SK-N-SH treated with all-trans-retinoic acid at 6 μM for 48 hours (cell line): ENCODE results near the gene PLSCR5.

Experiments used
- ATAC-seq: fragments of 200-7000 bp; cut with Tn5 transposase; 3 replicates; pipeline ENCODE4 v1.9.1; 2020; ENCODE audit warnings: mild to moderate bottlenecking, moderate library complexity
- BACH2 ChIP-seq: fragments of 250-450 bp; sonication (Bioruptor Pico); IDR thresholded peaks from 2 replicates; pipeline ENCODE4 v1.9.0; 2021; ENCODE audit warnings: mild to moderate bottlenecking, borderline replicate concordance
- CREB5 ChIP-seq: fragments of 250-450 bp; sonication (Bioruptor Pico); IDR thresholded peaks from 2 replicates; pipeline ENCODE4 v1.5.1; 2020; ENCODE audit warnings: low read depth, mild to moderate bottlenecking, moderate library complexity
- CSDC2 ChIP-seq: fragments of 250-450 bp; sonication (Bioruptor Pico); IDR thresholded peaks from 2 replicates; pipeline ENCODE4 v1.5.0; 2020; ENCODE audit warnings: mild to moderate bottlenecking, moderate library complexity
- CSRNP3 ChIP-seq: fragments of 250-450 bp; sonication (Bioruptor Pico); IDR thresholded peaks from 2 replicates; pipeline ENCODE4 v1.5.1; 2021; ENCODE audit warnings: mild to moderate bottlenecking, moderate library complexity
- POU6F1 ChIP-seq: fragments of 250-450 bp; sonication (Bioruptor Pico); IDR thresholded peaks from 2 replicates; pipeline ENCODE4 v1.8.0; 2021; ENCODE audit warnings: low read depth, mild to moderate bottlenecking, moderate library complexity, borderline replicate concordance
- PPARA ChIP-seq: fragments of 250-450 bp; sonication (Bioruptor Pico); IDR thresholded peaks from 2 replicates; pipeline ENCODE4 v1.5.0; 2020; ENCODE audit warnings: mild to moderate bottlenecking, borderline replicate concordance
- SNAI2 ChIP-seq: fragments of 250-450 bp; sonication (Bioruptor Pico); IDR thresholded peaks from 2 replicates; pipeline ENCODE4 v1.5.0; 2020; ENCODE audit warnings: mild to moderate bottlenecking, moderate library complexity
- TCF4 ChIP-seq: fragments of 250-450 bp; sonication (Bioruptor Pico); IDR thresholded peaks from 2 replicates; pipeline ENCODE4 v1.8.0; 2021; ENCODE audit warnings: mild to moderate bottlenecking, moderate library complexity, borderline replicate concordance
- TOX ChIP-seq: fragments of 250-450 bp; sonication (Bioruptor Pico); IDR thresholded peaks from 2 replicates; pipeline ENCODE4 v1.8.0; 2021; ENCODE audit warnings: mild to moderate bottlenecking, moderate library complexity, borderline replicate concordance
- TSHZ2 ChIP-seq: fragments of 250-450 bp; sonication (Bioruptor Pico); IDR thresholded peaks from 2 replicates; pipeline ENCODE4 v1.5.0; 2020; ENCODE audit warnings: mild to moderate bottlenecking, moderate library complexity
- ZFP3 ChIP-seq: fragments of 250-450 bp; sonication (Bioruptor Pico); IDR thresholded peaks from 2 replicates; pipeline ENCODE4 v1.5.0; 2020; ENCODE audit warnings: mild to moderate bottlenecking, moderate library complexity
- ZFP30 ChIP-seq: fragments of 450-650 bp; formaldehyde crosslinking; IDR thresholded peaks from 2 replicates; pipeline ENCODE4 v1.5.0; 2022; ENCODE audit warnings: mild to moderate bottlenecking, moderate library complexity
- ZNF565 ChIP-seq: fragments of 450-650 bp; formaldehyde crosslinking; conservative IDR thresholded peaks from 2 replicates; pipeline ENCODE4 v1.5.0; 2020; ENCODE audit warnings: low read depth, mild to moderate bottlenecking, moderate library complexity
- ZNF8 ChIP-seq: fragments of 450-650 bp; formaldehyde crosslinking; IDR thresholded peaks from 2 replicates; pipeline ENCODE4 v1.5.0; 2020; ENCODE audit warnings: mild to moderate bottlenecking, moderate library complexity

Gene PLSCR5

GRCh38 chr3:146626403-146627122 is 21.4 kb upstream of the PLSCR5 start:
- ATAC-seq: no peak
- TF ChIP-seq CSDC2 (no peak), SNAI2 (CRISPR knock-in tag) (no peak)

- ATAC-seq: no peak
- no peak for TF ChIP-seq ZNF8 (CRISPR knock-in tag)
- no peak for TF ChIP-seq BACH2
- no peak for TF ChIP-seq TCF4 (CRISPR knock-in tag)
- TF ChIP-seq CREB5 (CRISPR knock-in tag): no peak
These were observed 20.1 kb upstream of the PLSCR5 start for GRCh38 chr3:146625186-146625775.

- no peak for ATAC-seq
- TF ChIP-seq ZNF8 (CRISPR knock-in tag) (no peak), PPARA (CRISPR knock-in tag) (no peak)
These were observed 16.6 kb upstream of the PLSCR5 start for GRCh38 chr3:146621723-146622122.

- TF ChIP-seq PPARA (CRISPR knock-in tag): no peak
- TF ChIP-seq TSHZ2 (CRISPR knock-in tag): no peak
- no peak for TF ChIP-seq TCF4 (CRISPR knock-in tag)
- no peak for TF ChIP-seq ZFP30
- TF ChIP-seq ZNF565: no peak
- TF ChIP-seq ZFP3 (CRISPR knock-in tag): no peak
- TF ChIP-seq POU6F1 (CRISPR knock-in tag): no peak
- no peak for TF ChIP-seq CSRNP3 (CRISPR knock-in tag)
- TF ChIP-seq TOX (CRISPR knock-in tag): no peak
- no peak for ATAC-seq
These were observed 6.9 kb upstream of the PLSCR5 start for GRCh38 chr3:146612015-146612414.

- no peak for TF ChIP-seq TCF4 (CRISPR knock-in tag)
- no peak for TF ChIP-seq ZNF8 (CRISPR knock-in tag)
- ATAC-seq: no peak
These were observed 6.0 kb upstream of the PLSCR5 start for GRCh38 chr3:146611096-146611495.

GRCh38 chr3:146598535-146598934 is 6.6 kb downstream of the PLSCR5 start:
- ATAC-seq: no peak
- TF ChIP-seq CSRNP3 (CRISPR knock-in tag) (no peak), TOX (CRISPR knock-in tag) (no peak), SNAI2 (CRISPR knock-in tag) (no peak), PPARA (CRISPR knock-in tag) (no peak), ZFP30 (no peak)
